Neural progenitor cell (in vitro differentiated cells): Measurements from ENCODE around the gene DCAF8L2.

Source experiments
- EZH2 ChIP-seq: fragments of 200-600 bp; sonication (generic); IDR thresholded peaks from 2 replicates; pipeline ENCODE4 v1.6.1; 2017; ENCODE audit warnings: antibody characterized with exemption, mild to moderate bottlenecking, moderate library complexity
- EZH2phosphoT487 ChIP-seq: fragments of 200-600 bp; sonication (generic); IDR thresholded peaks from 2 replicates; pipeline ENCODE4 v1.6.1; 2017; ENCODE audit warnings: antibody characterized with exemption
- TF ChIP-seq, protein P1 (sequence below): fragments of 200-600 bp; sonication (generic); IDR thresholded peaks from 2 replicates; pipeline ENCODE4 v1.5.1; 2017; ENCODE audit warnings: antibody characterized with exemption, mild to moderate bottlenecking

DNA sequence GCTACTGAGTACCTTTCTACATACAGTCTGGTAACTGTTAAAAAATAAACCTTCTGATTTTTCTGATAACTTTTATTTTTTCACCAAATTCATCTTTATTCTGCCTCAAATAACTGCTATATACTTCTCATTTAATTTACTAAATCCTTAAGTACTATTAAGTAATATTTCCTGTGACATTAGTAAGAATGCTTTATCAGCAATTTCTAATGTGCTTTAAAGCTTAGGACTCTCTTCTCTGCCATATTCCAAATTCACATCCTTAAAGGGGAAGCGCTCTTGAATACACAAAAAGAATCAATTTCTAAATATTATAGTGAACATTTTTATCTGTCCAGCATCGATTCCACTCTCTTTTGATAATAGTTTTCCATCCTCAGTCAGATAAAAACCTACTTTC lies 81.1 kb downstream of the DCAF8L2 start:
- TF ChIP-seq, protein P1, sequence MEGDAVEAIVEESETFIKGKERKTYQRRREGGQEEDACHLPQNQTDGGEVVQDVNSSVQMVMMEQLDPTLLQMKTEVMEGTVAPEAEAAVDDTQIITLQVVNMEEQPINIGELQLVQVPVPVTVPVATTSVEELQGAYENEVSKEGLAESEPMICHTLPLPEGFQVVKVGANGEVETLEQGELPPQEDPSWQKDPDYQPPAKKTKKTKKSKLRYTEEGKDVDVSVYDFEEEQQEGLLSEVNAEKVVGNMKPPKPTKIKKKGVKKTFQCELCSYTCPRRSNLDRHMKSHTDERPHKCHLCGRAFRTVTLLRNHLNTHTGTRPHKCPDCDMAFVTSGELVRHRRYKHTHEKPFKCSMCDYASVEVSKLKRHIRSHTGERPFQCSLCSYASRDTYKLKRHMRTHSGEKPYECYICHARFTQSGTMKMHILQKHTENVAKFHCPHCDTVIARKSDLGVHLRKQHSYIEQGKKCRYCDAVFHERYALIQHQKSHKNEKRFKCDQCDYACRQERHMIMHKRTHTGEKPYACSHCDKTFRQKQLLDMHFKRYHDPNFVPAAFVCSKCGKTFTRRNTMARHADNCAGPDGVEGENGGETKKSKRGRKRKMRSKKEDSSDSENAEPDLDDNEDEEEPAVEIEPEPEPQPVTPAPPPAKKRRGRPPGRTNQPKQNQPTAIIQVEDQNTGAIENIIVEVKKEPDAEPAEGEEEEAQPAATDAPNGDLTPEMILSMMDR: no peak
- no peak for TF ChIP-seq EZH2
- no peak for TF ChIP-seq EZH2phosphoT487
